ENCODE results near the gene ZBTB7C.

DNA sequence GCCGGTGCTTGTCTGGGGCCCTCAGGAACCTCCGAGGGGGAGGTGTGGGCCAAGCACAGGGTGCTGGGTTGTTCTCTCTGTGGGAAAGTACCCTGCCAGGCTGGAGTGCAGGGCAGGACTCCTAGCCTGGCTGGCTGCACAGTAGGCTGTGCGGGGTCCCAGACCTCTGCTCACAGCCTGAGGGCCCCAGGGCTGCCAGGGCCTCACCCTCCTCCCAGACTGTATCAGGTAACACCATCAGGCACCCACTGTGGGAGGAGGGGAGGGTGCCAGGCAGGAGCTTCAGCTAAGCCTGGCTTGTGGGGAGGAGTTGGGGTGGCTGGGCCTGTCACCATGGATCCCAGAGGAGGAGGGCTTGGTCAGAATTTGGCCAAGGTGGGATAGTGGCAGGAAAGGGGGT is 266.8 kb downstream of the ZBTB7C start:
- TF ChIP-seq CTCF (IDR thresholded peaks at IDR 0.05) (no peak), RXRA (IDR thresholded peaks at IDR 0.05; ENCODE audit: borderline replicate concordance, low read depth) (no peak)

Measured in SK-N-SH (cell line).